ENCODE measurements around the gene DDX10.

DDX10 gene

DNA sequence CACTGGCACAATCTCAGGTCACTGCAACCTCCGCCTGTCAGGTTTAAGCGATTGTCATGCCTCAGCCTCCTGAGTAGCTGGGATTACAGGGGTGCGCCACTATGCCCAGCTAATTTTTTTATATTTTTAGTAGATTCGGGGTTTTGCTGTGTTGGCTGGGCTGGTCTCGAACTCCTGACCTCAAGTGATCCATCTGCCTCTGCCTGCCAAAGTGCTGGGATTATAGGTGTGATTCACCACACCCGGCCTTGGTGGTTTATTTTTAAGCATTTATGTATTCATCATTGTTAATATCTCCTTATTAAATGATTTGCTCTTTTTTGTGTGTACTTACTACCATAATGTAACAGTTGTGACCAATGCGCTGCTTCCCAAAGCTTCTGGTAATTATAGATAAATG, 171.7 kb downstream of the DDX10 start:
- no peak for DNase-seq (ENCODE audit: low read depth)
- TF ChIP-seq, protein P1, sequence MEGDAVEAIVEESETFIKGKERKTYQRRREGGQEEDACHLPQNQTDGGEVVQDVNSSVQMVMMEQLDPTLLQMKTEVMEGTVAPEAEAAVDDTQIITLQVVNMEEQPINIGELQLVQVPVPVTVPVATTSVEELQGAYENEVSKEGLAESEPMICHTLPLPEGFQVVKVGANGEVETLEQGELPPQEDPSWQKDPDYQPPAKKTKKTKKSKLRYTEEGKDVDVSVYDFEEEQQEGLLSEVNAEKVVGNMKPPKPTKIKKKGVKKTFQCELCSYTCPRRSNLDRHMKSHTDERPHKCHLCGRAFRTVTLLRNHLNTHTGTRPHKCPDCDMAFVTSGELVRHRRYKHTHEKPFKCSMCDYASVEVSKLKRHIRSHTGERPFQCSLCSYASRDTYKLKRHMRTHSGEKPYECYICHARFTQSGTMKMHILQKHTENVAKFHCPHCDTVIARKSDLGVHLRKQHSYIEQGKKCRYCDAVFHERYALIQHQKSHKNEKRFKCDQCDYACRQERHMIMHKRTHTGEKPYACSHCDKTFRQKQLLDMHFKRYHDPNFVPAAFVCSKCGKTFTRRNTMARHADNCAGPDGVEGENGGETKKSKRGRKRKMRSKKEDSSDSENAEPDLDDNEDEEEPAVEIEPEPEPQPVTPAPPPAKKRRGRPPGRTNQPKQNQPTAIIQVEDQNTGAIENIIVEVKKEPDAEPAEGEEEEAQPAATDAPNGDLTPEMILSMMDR (IDR thresholded peaks at IDR 0.05; ENCODE audit: control insufficient read depth, insufficient read depth, low read depth, low read length, missing control alignments): no peak
- H3K4me3 ChIP-seq (ENCODE audit: control insufficient read depth, low read depth, low read length): no peak overlapping the region

DNA sequence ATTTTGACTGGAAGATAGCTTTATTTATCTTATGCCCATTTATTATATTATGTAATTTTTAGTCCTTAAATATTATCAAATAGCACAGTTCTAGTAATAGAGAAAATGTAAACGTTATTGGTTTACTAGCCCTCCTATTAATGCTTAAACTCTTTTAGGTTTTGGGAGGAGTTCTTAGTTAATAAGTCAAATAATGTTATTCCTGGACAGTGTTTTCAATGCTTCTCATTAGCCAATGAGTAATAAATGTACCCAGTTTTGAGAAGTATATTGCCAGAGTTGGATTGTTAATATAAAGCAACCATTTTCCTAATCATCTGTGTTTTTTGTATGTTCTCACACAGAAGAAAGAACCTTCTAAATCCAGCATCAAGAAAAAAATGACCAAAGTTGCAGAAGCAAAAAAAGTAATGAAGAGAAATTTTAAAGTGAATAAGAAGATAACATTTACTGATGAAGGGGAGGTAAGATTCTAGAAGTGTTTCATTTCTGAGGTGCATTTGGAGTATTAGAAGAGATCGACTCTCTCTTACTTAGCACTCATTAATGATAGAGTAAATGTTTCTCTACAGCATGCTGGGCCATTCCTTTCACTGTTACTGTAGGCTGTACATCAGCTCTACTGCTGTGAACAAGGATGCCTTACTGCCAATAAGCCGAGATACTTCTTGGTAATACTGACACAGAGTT, 173.4 kb downstream of the DDX10 start:
- no peak for DNase-seq (ENCODE audit: low read depth)
- H3K4me3 ChIP-seq (ENCODE audit: control insufficient read depth, low read depth, low read length): no peak overlapping the region
- TF ChIP-seq, protein P1 (IDR thresholded peaks at IDR 0.05; ENCODE audit: control insufficient read depth, insufficient read depth, low read depth, low read length, missing control alignments): no peak

DNA sequence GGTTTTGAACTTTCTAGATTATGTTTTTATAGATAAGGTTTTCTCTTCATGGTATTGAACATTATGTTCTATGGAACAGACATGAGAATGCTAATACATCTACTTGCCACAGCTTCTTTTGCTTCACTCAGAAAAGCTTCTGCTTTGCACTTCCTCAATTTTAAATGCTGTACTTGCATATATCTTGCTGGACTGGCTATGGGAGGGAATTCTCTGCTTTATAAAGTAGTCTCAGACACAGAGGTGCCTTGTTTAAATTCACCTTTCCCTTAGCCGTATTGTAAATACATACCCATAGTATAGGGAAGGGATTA, 173.9 kb downstream of the DDX10 start:
- no peak for DNase-seq (ENCODE audit: low read depth)
- TF ChIP-seq, protein P1 (IDR thresholded peaks at IDR 0.05; ENCODE audit: control insufficient read depth, insufficient read depth, low read depth, low read length, missing control alignments): no peak

DNA sequence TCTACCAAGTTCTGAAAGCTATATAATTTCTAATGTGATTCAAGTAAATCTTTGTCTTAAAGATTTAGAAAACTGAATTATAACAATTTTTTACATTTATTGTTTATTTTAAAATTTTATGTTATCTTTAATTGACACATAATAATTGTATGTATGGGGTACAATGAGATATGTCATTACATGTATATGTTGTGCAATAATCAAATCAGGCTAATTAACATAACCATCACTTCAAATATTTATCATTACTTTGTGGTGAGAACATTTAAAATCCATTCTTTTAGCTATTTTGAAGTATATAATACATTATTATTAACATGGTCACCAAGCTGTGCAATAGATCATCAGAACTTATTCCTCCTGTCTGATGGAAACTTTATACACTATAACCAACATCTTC, 181.1 kb downstream of the DDX10 start:
- no peak overlapping the region for H3K4me3 ChIP-seq (ENCODE audit: control insufficient read depth, low read depth, low read length)
- TF ChIP-seq, protein P1 (IDR thresholded peaks at IDR 0.05; ENCODE audit: control insufficient read depth, insufficient read depth, low read depth, low read length, missing control alignments): no peak
- no peak for DNase-seq (ENCODE audit: low read depth)

More for the DNA sequence above, 173.9 kb downstream of the DDX10 start:
- no peak overlapping the region for H3K4me3 ChIP-seq (ENCODE audit: control insufficient read depth, low read depth, low read length)

GRCh38 chr11:108847298-108847990, 182.6 kb downstream of the DDX10 start:
- TF ChIP-seq, protein P1 (IDR thresholded peaks at IDR 0.05; ENCODE audit: control insufficient read depth, insufficient read depth, low read depth, low read length, missing control alignments): no peak
- no peak overlapping the region for H3K4me3 ChIP-seq (ENCODE audit: control insufficient read depth, low read depth, low read length)
- DNase-seq (ENCODE audit: low read depth): no peak

- TF ChIP-seq, protein P1 (IDR thresholded peaks at IDR 0.05; ENCODE audit: control insufficient read depth, insufficient read depth, low read depth, low read length, missing control alignments): no peak
- no peak overlapping the region for H3K4me3 ChIP-seq (ENCODE audit: control insufficient read depth, low read depth, low read length)
- DNase-seq (ENCODE audit: low read depth): no peak
Measured at GRCh38 chr11:108851781-108852180, 186.9 kb downstream of the DDX10 start.
